ENCODE results near the gene CMTM8. TPM values are rescaled to one million over a fixed set of nuclear protein-coding genes. Genes with fewer than 3 reads are reported as not detected.

CMTM8 gene
- total RNA-seq, 1 experiment from 2014 or later, result 9.0 TPM

- DNase-seq (ENCODE audit: low spot score), result no peak
Observed at GRCh38 chr3:32335365-32336112, 97.1 kb downstream of the CMTM8 start.

GRCh38 chr3:32336113-32336498 lies 97.6 kb downstream of the CMTM8 start:
- no peak for DNase-seq (ENCODE audit: low spot score)

DNA sequence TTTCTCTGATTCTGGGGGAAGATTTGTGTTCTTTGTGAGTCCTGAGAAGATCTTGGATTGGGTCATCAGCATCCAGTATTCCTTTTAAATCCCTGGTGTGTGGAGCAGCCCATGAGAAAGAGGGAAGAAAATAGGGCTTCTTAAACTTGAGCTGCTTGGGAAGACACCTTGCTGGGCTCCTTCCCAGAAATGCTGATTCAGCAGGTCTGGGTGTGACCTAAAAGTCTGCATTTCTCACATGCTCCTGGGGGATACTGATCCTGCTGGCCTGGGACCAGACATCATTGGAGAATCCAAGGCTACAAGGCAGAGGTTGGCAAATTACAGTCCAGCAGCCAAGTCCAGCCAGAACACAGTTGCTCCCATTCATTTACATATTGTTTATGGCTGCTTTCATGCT lies 99.0 kb downstream of the CMTM8 start:
- DNase-seq (ENCODE audit: low spot score), result no peak

DNA sequence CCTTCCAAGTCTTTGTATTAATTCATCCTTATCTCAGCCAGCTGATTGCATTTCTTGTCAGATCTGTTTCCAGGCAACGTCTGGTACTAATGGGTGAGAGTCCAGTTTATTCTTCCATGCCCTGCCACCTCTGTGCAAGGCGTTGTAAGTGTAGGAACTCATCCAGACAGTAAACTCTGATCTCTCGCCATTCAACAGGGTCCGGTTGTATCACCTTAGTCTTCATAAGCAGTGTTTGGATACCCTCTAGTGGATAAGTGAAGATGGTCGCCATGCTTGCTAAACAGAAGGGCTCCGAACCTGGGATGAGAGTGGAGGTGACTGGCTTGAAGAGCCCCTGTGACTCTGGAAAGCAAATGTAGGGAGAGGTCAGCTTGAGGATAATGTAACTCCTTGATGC lies 101.6 kb downstream of the CMTM8 start:
- peak; percentile 35 for DNase-seq (ENCODE audit: low spot score)

GRCh38 chr3:32340611-32341365 lies 102.3 kb downstream of the CMTM8 start:
- no peak for DNase-seq (ENCODE audit: low spot score)

DNA sequence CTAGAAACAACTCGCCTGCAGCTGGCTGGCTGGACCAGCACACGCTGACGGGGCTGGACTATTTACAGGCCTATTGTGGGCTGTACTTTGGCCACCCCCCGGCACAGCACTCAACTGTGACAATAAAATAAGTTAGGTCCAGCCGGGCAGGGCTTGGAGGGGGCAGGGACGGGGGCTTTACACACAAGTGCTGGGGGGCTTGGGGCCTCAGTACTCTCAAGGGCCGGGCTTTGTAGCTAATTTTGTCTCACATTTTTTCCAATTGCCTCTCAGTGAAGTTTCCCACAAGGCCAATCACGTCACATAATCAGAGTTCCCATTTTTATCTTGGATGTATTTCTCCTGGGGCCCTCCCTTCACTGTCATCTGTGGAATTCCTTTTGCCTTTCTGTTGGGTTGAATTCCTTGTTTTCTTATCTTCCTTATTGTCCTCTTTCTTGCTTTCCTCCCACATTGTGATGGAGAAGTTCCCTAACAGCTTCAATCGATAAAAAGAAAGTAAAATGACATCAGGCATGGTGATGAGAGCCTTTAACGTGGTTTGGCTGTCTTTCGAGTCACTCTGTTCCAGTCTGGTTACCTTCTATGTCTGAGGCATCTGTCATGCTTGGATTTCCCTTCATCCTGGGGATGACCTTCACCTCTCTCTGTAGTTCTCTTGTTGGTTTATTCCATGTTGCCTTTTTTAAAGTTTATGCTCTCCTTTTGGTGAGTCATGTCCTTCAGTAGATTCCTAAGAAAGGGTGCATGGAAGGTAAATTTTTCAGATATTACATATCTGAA lies 109.1 kb downstream of the CMTM8 start:
- DNase-seq (ENCODE audit: low spot score), result no peak

DNA sequence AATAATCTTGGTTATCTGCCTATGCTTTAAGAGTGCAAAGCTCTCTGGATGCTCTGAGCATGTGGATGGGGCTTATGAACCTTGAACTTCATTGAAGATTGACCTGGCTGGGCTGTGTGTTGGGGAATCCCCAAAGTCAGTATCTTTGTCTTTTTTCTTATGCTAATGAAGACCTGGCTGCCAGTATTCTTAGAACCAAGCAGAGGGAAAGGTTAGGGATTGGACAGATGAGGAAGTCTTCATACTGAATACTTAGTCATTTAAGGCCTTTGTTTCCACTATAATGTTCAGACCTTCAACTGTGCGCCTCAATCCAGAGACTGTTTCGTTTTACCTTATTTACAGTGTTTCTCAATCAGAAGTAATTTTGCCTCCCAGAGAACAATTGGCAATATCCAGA lies 110.7 kb downstream of the CMTM8 start:
- no peak for DNase-seq (ENCODE audit: low spot score)

DNA sequence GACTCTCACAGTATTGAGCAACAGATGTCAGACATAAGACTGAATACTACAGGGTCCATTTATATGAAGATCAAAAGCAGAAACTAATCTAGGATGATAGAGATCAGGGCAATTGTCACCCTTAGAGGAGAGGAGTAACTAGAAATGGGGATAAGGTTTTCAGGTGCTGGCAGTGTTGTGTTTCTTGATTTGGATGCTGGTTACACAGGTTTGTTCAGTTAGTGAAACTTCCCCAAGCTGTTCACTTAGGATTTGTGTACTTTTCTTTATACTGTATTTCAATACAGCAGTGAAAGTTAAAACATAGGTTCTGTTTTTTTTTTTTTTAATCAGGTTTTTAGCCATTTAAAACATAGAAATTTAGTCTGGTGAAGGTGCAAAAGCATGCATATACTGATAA lies 114.1 kb downstream of the CMTM8 start:
- no peak for DNase-seq (ENCODE audit: low spot score)

DNA sequence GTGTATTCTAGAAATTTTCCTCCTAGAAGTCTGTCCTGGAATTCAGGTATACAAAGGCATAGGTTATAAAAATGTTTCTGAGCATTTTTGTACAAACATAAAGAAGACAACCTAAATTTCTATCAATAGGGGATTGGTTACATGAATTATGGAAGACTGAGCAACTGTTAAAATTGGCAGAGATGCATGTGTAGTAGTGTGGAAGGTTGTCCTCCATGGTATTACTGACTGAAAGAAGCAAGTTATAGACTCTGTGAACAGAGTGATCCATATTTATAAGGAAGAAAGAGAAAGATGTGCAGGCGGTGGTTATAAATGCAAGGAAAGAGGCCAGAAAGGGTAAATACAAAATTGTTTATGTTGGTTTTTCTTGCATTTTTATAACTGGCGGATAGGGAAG lies 114.9 kb downstream of the CMTM8 start:
- no peak for DNase-seq (ENCODE audit: low spot score)

DNA sequence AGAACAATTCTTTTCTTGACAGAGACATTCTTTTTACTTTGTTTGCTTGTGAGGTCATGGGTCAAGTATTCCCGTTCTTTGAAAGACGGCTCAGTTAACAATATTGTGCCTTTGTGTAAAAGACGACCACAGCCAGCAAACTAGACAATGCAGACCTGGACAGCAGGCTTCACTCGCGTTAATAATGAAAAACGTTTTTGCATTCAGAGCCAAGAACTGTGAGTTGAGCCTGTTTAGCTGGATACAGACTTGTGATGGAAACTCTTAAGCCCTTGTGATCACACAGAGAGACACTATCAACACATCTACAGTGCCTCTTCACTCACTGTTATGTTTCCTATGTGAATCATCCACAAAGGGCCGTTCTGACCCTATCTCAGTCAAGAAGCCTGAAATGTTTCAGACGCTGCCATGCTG lies 115.9 kb downstream of the CMTM8 start:
- no peak for DNase-seq (ENCODE audit: low spot score)

GRCh38 chr3:32355751-32356291 lies 117.3 kb downstream of the CMTM8 start:
- DNase-seq (ENCODE audit: low spot score), result no peak

- no peak for DNase-seq (ENCODE audit: low spot score)
Observed at GRCh38 chr3:32359766-32360492, 121.4 kb downstream of the CMTM8 start.

- DNase-seq (ENCODE audit: low spot score), result no peak
Observed at GRCh38 chr3:32360493-32360827, 122.0 kb downstream of the CMTM8 start.

DNA sequence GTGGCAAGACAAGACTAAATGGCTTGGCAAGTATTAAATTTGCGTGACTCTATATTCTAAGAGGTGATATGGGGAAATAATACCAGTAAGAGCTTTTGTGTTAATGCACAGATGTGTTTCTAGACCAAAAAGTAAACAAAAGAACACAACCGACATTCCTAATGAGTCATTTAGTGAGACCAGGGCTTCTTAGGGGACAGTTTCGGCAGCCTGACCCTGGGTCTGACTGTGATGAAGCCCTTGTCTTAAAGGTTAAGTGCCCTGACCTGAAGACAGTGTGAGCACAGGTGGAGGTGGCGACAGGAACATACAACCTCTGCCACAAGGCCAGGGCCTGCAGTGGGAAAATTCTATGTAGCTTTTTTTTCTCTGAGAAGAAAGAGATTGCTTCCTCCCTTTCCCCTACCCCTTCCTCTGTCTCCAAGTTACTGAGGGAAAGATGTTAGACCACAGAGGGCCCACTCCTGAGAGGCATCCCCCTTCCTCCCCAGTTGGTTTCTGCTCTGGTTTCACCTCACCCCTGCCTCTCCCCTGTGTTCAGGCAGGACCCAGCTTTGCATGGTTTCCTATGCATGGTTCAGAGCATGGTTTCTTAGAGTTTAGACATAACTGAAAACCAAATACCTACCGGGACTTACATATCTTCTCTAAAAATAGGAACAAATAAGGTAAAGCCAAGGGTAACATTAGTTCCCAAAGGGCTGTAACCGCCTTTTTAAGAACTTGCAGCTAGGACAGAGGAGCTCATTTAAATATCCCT lies 128.3 kb downstream of the CMTM8 start:
- DNase-seq (ENCODE audit: low spot score), result peak; percentile 18

DNA sequence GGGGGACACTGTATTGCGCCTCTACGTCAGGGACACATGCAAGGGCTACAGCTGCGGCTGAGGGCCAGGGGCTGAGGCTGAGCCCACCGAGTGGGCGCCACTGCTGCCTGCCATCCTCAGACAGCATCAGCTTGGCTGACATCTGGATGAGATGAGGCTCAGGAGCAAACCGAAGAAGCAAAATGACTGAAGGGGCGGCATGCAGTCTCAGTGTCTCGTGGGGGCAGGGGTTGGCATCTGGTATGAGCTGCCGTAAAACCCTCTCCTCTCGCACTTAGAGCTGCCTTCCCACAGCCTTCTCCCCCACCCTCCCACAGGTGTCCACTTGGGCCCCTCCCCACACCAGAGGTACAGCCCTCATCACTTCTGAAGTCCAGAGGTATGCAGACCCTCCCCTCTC lies 129.0 kb downstream of the CMTM8 start:
- DNase-seq (ENCODE audit: low spot score), result no peak

GRCh38 chr3:32371461-32372212 lies 133.2 kb downstream of the CMTM8 start:
- no peak for DNase-seq (ENCODE audit: low spot score)

GRCh38 chr3:32372213-32372490 lies 133.7 kb downstream of the CMTM8 start:
- DNase-seq (ENCODE audit: low spot score), result no peak

DNA sequence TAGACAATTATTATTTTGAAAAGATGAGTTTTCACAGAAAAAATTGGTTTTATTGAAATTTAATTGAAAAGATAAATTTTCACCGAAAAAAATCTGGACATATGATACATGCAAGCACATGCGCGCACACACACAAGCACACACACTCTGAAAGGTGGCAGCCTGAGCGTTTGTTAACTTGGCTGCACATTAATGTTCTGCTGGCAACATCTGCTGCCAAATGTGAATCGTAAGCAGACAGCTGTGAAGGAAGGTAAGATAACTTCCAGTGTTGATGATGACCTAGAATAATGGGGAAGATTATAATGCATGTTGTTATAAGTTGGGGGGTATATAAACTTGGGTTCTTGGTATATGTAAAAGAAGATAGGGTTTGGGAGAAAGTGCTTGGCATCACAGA lies 134.8 kb downstream of the CMTM8 start:
- no peak for DNase-seq (ENCODE audit: low spot score)

DNA sequence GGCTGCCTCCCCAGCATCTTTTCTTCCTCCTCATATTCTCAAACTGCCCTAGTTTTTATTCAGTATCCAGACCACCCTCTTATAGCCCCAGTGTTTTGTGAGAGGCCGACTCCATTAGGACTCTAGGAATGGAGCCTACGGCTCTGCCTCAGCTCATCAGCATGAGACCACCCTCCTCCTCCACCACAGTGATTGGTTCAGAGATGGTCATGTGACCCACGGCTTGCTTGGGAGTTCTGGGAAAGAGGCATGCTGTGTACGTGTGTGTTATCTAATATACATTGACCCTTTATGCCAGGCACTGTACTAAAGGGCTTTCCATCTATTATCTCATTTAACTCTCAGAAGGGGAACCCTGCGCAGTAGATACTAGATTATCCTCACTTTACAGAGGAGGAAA lies 135.4 kb downstream of the CMTM8 start:
- DNase-seq (ENCODE audit: low spot score), result no peak

Measured in HT-29 (cell line).